ENCODE results near the gene NR4A1.
A peak's percentile ranks its signal among the peaks of the same experiment; 100 is the strongest.

NR4A1 gene

GRCh38 chr12:52018433-52019112, 32.7 kb upstream of the NR4A1 start:
- DNase-seq = no peak

DNA sequence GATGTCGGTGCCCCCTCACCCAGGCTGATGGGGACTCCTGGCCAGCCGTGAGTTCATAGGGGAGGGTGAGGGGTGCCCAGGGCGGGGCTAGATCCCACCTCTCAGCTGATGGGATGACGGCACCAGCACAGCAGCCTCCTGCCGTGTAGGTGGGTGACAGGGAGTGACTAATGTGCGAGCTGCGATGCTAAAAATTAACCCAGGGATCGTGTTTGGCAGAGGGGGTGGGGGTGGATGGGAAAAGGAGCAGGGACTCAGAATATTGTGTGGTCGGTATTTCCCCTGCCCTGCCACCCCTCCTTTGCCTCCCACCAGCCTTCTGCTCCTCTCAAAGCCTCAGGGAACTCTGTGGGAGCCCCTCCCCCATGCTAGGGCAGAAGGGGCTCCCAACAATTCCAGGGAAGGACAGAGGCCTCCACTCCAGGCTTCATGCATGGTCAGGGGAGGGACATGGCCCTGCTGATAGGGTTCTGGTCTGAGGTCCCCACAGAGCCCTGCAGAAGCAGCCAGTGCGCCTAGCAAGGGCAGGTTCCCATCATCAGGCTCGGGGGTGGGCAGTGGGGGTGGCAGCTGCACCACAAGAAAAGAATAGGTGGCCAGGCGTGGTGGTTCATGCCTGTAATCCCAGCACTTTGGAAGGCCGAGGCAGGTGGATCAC, 32.0 kb upstream of the NR4A1 start:
- peak; percentile 17 for DNase-seq

- peak; percentile 68 for DNase-seq
These were observed 30.5 kb upstream of the NR4A1 start for GRCh38 chr12:52020539-52021336.

- DNase-seq = no peak
These were observed 28.4 kb upstream of the NR4A1 start for GRCh38 chr12:52022841-52023181.

DNA sequence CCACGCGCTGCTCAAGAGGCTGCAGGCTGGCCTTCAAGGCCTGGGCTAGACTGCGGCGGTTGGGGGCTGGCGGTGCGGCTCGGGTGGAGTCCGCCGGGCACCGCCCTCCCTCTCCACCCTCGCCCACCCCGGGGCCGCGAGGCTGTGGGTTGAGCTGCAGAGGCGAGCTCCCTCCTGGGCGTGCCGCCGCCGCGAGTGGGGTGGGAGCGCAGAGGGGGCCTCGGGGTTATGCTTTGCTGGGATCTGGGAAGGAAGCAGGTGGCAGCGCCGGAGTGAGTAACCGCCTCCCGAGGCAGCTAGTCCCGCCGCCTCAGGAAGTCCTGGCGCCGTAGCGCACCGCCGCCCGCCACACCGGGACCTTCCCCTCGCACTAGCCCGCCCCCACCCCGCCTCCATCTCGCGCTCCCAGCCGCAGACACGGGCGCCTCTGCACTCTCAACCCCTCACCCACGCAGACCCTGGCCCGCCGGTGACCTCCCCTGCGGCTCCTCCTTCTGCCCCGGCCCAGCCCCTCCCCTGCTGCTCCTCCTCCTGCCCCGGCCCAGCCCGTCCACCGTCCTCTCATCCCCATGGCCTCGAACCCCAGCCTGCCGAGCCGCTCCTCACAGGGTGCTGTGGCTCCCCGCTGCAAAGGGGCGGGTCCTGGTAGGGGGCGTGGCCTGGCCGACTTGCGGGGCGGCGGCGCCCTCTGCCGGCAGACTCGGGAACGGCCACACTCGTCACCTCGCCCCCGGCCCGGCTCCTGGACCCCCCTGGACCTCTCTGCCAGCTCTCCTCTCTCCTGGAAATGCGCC, 27.9 kb upstream of the NR4A1 start:
- DNase-seq = peak; percentile 89

DNA sequence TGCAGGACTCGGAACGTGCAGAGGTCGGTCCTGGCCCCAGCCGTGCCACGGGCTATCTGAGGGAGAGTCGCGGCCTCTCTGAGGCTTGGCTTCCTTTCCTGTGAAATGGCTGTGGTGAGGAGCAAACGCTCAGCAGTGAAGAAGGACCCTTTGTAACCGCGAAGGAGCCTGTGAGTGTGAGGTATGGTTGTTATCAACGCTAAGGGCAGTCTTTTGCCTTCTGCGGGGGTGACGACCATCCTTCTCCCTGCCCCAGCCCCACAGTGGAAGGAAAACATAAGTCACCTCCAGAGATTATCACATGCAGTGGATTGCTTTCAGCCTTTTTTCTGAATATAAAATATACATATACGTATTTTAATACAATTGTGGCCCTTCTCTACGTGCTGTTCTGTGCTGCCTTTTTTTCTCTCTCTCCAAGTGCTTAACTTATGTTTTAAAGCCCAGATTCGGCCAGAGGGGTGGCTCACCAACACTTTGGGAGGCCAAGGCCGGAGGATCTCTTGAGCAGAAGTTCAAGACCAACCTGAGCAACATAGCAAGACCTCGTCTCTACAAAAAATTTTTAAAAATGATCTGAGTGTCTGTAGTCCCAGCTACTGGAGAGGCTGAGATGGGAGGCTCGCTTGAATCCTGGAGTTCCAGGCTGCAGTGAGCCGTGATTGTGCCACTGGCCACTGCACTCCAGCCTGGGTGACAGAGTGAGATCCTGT, 27.1 kb upstream of the NR4A1 start:
- DNase-seq = peak; percentile 18

GRCh38 chr12:52024845-52025230, 26.4 kb upstream of the NR4A1 start:
- DNase-seq = no peak

GRCh38 chr12:52026263-52026662, 25.0 kb upstream of the NR4A1 start:
- DNase-seq = no peak

GRCh38 chr12:52027085-52027843, 24.0 kb upstream of the NR4A1 start:
- no peak for DNase-seq

DNA sequence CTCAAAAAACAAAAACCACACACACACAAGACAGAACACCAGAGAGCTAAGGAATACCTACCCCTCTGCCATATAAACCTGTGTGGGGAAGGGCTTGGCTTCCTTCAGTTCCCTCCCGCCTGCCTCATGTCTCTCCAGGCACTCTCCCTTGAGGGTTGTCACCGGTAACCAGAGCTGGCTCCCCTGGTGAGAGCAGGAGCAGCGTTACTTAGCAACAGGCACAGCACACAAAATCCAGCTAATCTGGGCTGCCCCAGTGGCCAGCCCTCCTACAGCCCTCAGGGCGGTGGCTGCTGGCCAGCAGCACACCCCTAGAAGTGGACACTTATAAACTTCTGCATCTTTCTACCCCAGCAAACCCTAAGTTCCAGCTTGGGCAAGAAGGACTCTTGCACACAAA, 21.6 kb upstream of the NR4A1 start:
- no peak for DNase-seq

DNA sequence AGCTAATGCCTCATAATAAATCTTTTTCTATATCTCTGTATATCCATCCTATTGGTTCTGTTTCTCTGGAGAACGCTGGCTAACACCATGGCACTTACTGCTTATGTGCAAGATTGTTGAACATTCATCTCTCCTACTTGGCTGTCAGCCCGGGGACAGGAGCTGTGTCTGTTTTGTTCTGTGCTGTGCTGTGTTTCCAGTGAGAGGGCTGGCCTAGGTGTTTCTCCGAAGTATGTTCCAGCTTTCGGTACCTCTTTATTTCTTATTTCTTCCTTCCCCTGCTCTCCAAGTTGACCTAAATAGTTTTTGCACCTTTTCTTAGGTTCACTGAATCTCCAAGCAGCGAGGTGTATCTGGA, 18.8 kb upstream of the NR4A1 start:
- DNase-seq = peak; percentile 86

- peak; percentile 99 for DNase-seq
These were observed 18.3 kb upstream of the NR4A1 start for GRCh38 chr12:52032804-52033445.

DNA sequence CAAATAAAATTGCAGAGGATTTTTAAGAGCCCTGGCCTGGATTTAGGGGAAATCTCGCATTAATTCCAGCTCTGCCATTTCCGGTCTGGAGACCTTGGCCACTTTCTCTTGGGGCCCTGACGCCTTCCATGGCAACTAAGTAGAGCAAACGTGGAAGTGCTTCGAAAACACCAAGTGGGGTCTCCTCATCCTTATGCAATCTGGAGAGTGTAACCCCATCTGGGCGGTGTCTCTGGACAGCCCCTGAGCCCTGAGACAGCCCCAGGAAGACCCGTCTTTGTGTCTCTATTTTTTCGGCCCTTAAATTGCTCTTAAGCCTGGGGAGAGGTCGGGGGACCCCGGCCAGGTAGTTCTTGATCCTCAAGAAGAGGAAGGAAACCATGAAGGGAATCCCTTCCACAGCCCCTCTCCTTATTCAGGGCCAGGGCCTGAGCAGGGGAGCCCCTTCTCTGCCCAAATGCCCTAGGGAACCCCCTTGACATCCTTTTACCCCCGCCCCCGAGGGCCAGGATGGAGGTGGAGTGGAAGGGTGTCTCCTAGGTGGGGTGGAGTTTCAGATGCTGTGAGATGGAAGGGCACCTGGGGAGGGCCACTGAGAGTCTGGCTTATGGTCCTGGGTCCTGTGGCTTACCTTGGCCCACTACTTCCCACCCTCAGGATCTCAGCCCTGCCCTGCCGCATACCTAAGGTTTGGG, 17.6 kb upstream of the NR4A1 start:
- DNase-seq = no peak

DNA sequence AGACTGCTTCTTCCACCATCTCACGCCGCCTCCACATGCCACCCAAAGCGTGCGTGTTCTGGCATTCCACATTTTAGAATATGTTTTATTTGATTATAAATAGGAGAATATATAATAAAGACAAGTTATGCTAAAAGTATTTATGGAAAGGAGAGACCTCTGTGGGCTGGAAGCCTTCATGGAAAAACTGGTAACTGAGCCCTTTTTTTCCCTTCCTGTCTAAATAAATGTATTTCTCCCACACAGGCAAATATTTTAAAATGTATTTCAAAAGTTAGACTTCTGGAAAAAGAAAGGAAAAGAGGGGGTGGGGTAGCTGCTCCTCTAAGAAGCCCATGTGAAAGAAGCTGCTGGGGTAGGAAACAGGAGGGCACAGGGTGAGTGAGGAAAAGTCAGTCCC, 16.1 kb upstream of the NR4A1 start:
- peak; percentile 61 for DNase-seq

- DNase-seq = no peak
These were observed 15.3 kb upstream of the NR4A1 start for GRCh38 chr12:52035926-52036325.

GRCh38 chr12:52036587-52037171, 14.6 kb upstream of the NR4A1 start:
- DNase-seq = peak; percentile 92

DNA sequence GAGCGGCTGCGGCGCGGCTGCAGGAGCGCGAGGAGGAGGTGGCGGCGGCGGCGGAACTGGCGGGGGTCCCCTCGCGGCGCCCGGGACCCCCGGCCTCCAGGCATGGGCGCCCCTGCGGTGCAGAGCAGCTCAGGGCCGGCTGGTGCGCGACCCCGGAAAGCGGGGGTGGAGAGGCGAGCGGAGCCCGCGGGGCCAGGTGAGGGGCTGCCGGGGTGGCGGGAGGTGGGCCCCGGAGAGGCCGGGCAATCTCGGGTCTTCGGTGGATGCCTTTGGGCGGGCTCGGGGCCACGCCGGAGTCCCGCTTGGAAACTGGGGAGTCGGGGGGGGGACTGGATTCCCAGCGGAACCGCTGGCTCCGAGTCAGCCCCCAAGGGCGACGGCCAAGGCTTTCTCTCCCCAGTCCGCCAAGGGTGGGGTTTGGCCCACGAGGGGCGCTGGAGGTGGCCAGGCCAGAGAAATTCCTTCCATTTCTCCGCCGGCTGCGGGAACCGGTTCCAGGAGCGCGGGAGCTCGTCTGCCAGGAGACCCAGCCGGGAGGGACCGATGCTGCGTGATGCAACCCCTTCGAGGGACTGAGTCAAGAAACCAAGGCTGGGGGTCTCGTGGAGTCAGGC, 13.9 kb upstream of the NR4A1 start:
- DNase-seq = peak; percentile 78

- no peak for DNase-seq
These were observed 12.8 kb upstream of the NR4A1 start for GRCh38 chr12:52038447-52038846.

GRCh38 chr12:52041035-52041434, 10.2 kb upstream of the NR4A1 start:
- DNase-seq = no peak

DNA sequence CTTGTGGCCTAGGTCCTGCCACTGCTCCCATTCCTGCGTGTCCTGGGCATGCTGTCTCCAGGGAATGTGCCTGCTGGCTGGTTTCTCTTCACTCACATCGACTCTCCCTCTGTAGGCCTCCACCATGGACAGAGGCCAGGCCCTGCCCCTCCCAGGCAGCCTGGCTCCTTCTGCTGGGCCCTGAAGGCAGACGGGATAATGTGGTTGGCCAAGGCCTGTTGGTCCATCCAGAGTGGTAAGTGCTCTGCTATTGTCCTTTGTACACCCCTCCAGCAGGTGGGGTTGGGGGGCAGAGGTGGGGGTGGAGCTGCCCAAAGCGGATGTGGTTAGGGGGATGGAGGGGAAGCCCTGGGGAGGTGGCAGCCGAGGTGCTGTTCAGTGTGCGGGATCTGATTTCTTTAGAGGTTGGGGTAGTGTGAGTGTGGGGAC, 9.5 kb upstream of the NR4A1 start:
- DNase-seq = peak; percentile 66
